Panc1 (cell line): ENCODE measurements around the gene SNED1. TPM values are rescaled to one million over a fixed set of nuclear protein-coding genes. Genes with fewer than 3 reads are reported as not detected.

Source experiments
- ATAC-seq: fragments of 200-7000 bp; cut with Tn5 transposase; 2 replicates; pipeline ENCODE4 v1.9.1; 2020; ENCODE audit warnings: mild to moderate bottlenecking, moderate library complexity
- BruUV-seq: library from RNA; stranded (reverse); fragments of 400-500 nt; replicated peaks from 2 replicates; lab custom pipeline; 2021; lab: Mats Ljungman, UMichigan
- CTCF ChIA-PET: fragments of 300-600 bp; sonication (Branson Sonifier 250); formaldehyde crosslinking; loops from one replicate; lab custom pipeline; 2022; ENCODE audit warnings: antibody characterized with exemption; lab: Charles Lee
- POLR2A ChIA-PET: fragments of 300-600 bp; sonication (Branson Sonifier 250); formaldehyde crosslinking; loops from one replicate; lab custom pipeline; 2022; ENCODE audit warnings: antibody characterized with exemption; lab: Charles Lee
- DNase-seq: peaks from one replicate; pipeline ENCODE4 v3.0.0-alpha.2; 2010; ENCODE audit warnings: low read depth, low spot score
- H3K27ac ChIP-seq: 2 replicates; pipeline ENCODE4 v1.5.1; 2011; ENCODE audit warnings: mild to moderate bottlenecking, low read length, inconsistent platforms
- H3K27me3 ChIP-seq: fragments of 200-500 bp; sonication (Bioruptor generic); 2 replicates; pipeline ENCODE4 v1.6.0; 2014; ENCODE audit warnings: low read length, inconsistent platforms; ENCODE audit not compliant: control insufficient read depth, insufficient read depth
- H3K36me3 ChIP-seq: fragments of 200-500 bp; sonication (Bioruptor generic); 2 replicates; pipeline ENCODE4 v1.5.1; 2014; ENCODE audit warnings: inconsistent platforms, mild to moderate bottlenecking, low read length, moderate library complexity; ENCODE audit not compliant: control insufficient read depth, insufficient read depth
- H3K4me1 ChIP-seq: 2 replicates; pipeline ENCODE4 v1.5.1; 2011; ENCODE audit warnings: inconsistent platforms, mild to moderate bottlenecking, low read length, moderate library complexity; ENCODE audit not compliant: control insufficient read depth, insufficient read depth
- H3K4me3 ChIP-seq, 2 experiments: 2 replicates each; pipeline ENCODE4 v1.5.1; 2011 to 2012; ENCODE audit warnings: low read depth in 2 of 2, low read length in 2 of 2, mild to moderate bottlenecking in 2 of 2, inconsistent platforms in 1 of 2, moderate library complexity in 1 of 2
- H3K9me3 ChIP-seq: fragments of 200-500 bp; sonication (Bioruptor generic); 2 replicates; pipeline ENCODE4 v1.5.1; 2014; ENCODE audit warnings: low read depth, mild to moderate bottlenecking, inconsistent platforms, low read length, moderate library complexity; ENCODE audit not compliant: control insufficient read depth, insufficient read depth
- POLR2AphosphoS5 ChIP-seq: IDR thresholded peaks from 2 replicates; pipeline ENCODE4 v1.6.1; 2012; ENCODE audit warnings: mild to moderate bottlenecking, low read depth, low read length, moderate library complexity
- REST ChIP-seq, 2 experiments: IDR thresholded peaks; 2 replicates each; pipeline ENCODE4 v1.6.1; 2011 to 2012; ENCODE audit warnings: low read depth in 2 of 2, control low read depth in 1 of 2, low read length in 1 of 2, mild to moderate bottlenecking in 1 of 2, moderate library complexity in 1 of 2; ENCODE audit not compliant: insufficient read depth in 1 of 2
- SIN3A ChIP-seq: IDR thresholded peaks from 2 replicates; pipeline ENCODE4 v1.6.1; 2012; ENCODE audit warnings: low read depth, mild to moderate bottlenecking, low read length, moderate library complexity, borderline replicate concordance; ENCODE audit not compliant: insufficient read depth
- TCF7L2 ChIP-seq: IDR thresholded peaks from 2 replicates; pipeline ENCODE4 v1.6.1; 2011; ENCODE audit warnings: mild to moderate bottlenecking, low read depth, low read length, inconsistent platforms
- in situ Hi-C: cut with HindIII; loops from 2 replicates; pipeline ENCODE4 v1.10.0; 2016; ENCODE audit warnings: low sequenced_read_pairs, low pct_unique_long_range_greater_than_20kb
- intact Hi-C: fragments of 100-400 bp; cut with micrococcal nuclease; formaldehyde crosslinking; loops from one replicate; pipeline ENCODE4 v1.10.0; 2022; ENCODE audit not compliant: unreplicated experiment
- total RNA-seq: library from RNA; stranded (reverse); gene quantifications from one replicate; pipeline ENCODE4 v1.2.1, GENCODE V29; 2021; ENCODE audit not compliant: unreplicated experiment
- TF ChIP-seq, protein P1 (sequence below): fragments of 450-650 bp; IDR thresholded peaks from 2 replicates; pipeline ENCODE4 v1.5.1; 2017; ENCODE audit warnings: mild to moderate bottlenecking

Gene SNED1
- total RNA-seq, 1 experiment from 2014 or later: 11.0 TPM

DNA sequence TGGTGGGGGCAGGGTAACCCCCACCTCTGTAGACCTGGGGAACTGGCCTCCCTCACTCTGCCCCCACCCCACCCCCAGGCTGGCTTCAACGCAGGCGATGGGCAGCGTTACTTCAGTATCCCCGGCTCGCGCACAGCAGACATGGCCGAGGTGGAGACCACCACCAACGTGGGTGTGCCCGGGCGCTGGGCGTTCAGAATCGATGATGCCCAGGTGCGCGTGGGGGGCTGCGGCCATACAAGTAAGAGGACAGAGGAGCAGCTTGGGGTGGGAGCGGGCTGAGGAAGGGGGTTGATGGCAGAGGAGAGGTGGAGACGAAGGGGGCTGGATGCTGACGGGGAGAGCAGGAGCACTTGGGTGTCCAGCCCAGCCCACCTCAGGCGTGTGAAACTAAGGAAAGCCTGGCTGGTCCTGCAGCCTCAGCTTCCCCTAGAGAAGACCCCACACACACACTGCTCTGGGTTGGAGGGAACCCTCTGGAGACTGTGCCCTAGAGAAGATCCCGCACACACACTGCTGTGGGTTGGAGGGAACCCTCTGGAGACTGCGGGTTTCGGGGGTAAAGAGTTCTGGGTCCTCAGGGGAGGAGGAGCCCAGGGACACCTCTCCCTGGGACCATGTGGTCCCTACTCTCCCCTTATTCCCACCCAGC lies 36.2 kb downstream of the SNED1 start:
- Histone ChIP-seq H3K27ac (no peak overlapping the region), H3K4me3 (no peak overlapping the region), H3K9me3 (no peaks in the 10 kb centered on the region), H3K36me3 (no peaks in the 10 kb centered on the region), H3K4me1 (no peaks in the 10 kb centered on the region; the same call in 1 of the 2 replicates), H3K27me3 (no peaks in the 10 kb centered on the region)
- TF ChIP-seq TCF7L2: no peak
- no peak for TF ChIP-seq POLR2AphosphoS5
- TF ChIP-seq, protein P1, sequence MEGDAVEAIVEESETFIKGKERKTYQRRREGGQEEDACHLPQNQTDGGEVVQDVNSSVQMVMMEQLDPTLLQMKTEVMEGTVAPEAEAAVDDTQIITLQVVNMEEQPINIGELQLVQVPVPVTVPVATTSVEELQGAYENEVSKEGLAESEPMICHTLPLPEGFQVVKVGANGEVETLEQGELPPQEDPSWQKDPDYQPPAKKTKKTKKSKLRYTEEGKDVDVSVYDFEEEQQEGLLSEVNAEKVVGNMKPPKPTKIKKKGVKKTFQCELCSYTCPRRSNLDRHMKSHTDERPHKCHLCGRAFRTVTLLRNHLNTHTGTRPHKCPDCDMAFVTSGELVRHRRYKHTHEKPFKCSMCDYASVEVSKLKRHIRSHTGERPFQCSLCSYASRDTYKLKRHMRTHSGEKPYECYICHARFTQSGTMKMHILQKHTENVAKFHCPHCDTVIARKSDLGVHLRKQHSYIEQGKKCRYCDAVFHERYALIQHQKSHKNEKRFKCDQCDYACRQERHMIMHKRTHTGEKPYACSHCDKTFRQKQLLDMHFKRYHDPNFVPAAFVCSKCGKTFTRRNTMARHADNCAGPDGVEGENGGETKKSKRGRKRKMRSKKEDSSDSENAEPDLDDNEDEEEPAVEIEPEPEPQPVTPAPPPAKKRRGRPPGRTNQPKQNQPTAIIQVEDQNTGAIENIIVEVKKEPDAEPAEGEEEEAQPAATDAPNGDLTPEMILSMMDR: no peak
- no peak for TF ChIP-seq REST (IDR thresholded peaks at IDR 0.05; ENCODE audit: insufficient read depth in 1 of 2, low read depth in 2 of 2, low read length in 1 of 2)
- TF ChIP-seq SIN3A: no peak
- DNase-seq (no peak), ATAC-seq (no peak)
- CTCF ChIA-PET: interaction anchor here (0.5 kb wide), 1 partner anchor 97 kb away, joined by 3 read pairs; no protein-coding TSS in a partner anchor
- in situ Hi-C loops (no loop called here), intact Hi-C loops (no loop called here)
- POLR2A ChIA-PET: no interaction called here
- BruUV-seq: no TSS peak

DNA sequence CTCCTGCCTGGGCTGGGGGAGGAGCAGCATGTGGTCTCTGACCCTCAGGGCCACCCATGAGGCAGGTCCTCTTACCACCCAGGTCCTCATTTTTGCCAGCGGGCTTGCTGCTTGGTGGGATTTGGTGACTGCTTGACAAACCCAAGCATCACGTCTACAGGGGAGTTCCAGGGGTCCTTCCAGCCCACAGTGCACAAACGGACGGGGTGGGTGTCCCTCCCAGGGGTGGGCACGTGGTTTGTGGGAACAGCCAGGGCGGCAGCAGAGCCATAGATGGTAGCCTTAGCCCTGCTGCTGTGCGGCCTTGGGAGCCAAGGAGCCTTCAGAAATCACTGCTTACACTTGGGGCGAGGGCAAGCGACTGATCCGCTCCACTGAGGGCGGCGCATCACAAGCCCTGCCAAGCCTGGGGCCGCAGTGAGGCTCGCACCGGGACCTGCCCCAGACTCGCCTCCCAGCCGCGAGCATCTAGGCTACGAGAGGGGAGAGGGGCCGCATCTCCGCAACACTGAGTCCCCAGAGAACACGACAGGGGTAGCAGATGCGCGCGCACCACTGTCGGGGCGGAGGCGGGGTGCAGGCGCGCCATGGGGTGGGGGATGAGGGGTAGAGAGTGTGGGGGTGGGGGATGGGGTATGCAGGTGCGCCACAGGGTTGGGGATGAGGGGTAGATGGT lies 36.9 kb downstream of the SNED1 start:
- BruUV-seq: no TSS peak
- Histone ChIP-seq H3K4me3 (no peak overlapping the region), H3K4me1 (no peaks in the 10 kb centered on the region; the same call in 1 of the 2 replicates), H3K27ac (no peak overlapping the region), H3K9me3 (no peaks in the 10 kb centered on the region), H3K27me3 (no peaks in the 10 kb centered on the region), H3K36me3 (no peaks in the 10 kb centered on the region)
- POLR2A ChIA-PET: no interaction called here
- CTCF ChIA-PET: no interaction called here
- intact Hi-C loops (no loop called here), in situ Hi-C loops (no loop called here)
- ATAC-seq: no peak
- no peak for DNase-seq
- TF ChIP-seq TCF7L2 (no peak), POLR2AphosphoS5 (no peak), REST (IDR thresholded peaks at IDR 0.05; ENCODE audit: insufficient read depth in 1 of 2, low read depth in 2 of 2, low read length in 1 of 2) (no peak), SIN3A (no peak)
- TF ChIP-seq, protein P1: no peak
